Activated CD4-positive, alpha-beta T cell treated with anti-CD3 and anti-CD28 coated beads, Interleukin-2, Interleukin-6, amounts not matched to agents 100 ng/mL and 50 ng/mL, durations not matched to agents 16 hours and 8 hours (primary cell): ENCODE data around the gene FAM107B.
A peak's percentile ranks its signal among the peaks of the same experiment; 100 is the strongest.

ENCODE experiments used
- DNase-seq: peaks from one replicate; pipeline ENCODE4 v3.0.0-alpha.2; 2020

FAM107B gene

DNA sequence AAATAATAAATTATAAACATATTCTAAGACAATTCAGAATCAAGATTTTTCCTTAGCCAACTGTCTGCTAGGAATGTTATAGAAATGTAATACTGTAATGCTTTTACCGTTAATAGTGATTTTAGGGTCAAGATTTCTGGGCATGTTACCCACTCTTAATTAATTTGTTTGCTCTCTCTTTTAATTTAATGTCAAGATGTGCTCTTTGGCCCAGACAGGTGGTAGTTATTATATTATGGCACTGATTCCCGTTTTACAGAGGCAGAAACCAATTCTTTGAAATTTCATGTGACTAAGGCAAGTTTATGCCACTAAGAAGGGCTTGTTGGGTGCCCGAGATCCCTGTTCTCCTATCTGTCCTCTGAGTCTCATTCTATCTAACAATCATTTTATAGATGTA is 959 bp upstream of the FAM107B start:
- DNase-seq, result no peak

DNA sequence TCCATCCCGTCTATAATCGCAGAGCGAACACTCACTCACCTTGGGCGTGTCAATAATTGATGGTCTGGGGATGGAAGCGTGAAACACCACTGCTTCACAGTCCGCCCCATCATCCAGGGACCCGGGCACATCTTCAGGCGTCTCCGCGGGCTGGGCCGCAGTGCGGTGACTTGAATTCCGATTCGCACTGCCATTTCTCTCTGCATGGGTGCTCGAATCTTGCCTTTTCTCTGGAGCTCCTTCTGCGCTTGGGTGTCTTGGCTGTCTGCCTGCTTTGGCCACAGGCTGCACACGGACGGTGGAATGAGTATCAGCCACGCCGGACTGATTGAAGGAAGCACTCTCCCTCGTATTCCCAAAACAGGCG is 500 bp downstream of the FAM107B start:
- no peak for DNase-seq

DNA sequence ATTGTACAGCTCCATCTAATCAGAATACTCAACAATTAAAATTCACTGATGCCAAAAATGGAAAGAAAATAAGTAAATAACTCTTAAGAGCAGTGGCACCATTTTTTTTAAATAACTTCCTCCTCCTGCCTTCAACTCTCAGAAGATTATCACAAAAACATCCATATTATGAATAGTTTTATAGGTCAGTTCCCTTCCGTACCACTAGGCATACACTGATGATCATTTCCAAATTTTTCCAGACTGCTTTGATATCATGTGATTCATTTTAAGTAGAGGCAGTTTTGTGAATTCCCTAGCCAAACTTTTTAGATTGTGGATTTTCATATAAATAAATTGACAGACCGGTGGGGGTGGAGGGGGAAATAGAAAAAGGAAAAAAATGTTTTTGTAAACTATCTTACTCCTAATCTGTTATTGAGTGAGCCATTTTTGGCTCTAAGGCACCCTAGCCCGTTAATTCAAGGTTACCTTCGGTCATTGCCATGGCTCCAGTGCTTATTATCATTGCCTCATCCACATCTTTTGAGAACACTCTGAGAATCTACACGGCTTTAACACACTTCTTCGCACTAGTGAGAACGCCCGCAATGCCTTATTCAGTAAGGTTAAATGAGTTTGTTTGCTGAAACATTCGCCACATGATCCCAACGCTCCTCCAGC is 1.0 kb downstream of the FAM107B start:
- DNase-seq, result no peak

DNA sequence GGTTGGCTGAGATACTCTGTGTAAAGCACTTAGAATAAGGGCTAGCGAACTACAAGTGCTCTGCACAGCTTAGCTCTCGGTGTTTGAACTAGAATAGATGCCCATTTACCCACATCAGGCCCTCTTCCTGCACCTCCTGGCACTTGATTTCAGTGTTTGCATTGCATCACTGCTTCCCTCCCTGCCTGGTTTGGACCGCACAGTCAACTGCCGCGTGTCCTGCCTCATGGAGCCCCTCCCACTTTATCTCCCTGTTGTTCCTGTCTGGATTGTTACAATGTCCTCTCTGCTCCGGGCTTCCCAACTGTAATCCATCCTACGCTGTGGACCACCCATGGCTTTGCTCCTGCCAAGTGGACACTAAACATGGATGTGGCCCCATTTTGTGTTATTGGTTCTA is 2.3 kb downstream of the FAM107B start:
- no peak for DNase-seq

DNA sequence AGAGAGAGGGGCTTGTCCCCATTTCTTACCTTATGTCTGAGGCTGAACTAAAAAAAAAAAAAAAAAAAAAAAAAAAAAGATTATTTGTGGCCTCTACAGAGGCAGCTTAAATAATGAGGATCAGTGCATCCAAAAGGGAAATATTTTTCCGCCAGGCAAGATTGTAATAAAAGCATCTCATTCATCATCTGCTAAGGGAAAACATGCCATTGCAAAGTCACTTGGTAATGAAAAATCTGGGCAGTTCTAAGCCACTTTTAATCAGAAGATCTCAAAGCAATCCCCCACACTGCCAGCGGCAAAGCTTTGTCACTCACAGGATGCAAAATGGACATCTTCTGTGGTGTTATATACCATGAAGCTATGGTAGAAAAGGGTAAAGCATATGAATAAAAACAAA is 3.8 kb downstream of the FAM107B start:
- DNase-seq, result no peak

DNA sequence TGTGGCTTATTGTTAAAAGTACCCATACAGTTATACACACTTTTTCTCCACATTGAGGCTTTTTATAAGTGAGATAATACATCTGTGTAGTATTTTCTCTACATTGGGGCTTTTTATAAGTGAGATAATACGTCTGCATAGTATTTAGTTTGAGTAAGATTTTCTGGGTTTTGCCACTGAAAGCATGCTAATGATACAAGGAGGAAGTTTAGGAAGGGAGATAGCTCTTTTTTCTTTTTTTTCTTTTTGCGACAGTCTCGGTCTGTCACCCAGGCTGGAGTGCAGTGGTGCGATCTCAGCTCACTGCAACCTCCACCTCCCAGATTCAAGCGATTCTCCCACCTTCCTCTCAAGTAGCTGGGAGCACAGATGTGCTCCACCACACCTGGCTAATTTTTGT is 13.3 kb downstream of the FAM107B start:
- no peak for DNase-seq

DNA sequence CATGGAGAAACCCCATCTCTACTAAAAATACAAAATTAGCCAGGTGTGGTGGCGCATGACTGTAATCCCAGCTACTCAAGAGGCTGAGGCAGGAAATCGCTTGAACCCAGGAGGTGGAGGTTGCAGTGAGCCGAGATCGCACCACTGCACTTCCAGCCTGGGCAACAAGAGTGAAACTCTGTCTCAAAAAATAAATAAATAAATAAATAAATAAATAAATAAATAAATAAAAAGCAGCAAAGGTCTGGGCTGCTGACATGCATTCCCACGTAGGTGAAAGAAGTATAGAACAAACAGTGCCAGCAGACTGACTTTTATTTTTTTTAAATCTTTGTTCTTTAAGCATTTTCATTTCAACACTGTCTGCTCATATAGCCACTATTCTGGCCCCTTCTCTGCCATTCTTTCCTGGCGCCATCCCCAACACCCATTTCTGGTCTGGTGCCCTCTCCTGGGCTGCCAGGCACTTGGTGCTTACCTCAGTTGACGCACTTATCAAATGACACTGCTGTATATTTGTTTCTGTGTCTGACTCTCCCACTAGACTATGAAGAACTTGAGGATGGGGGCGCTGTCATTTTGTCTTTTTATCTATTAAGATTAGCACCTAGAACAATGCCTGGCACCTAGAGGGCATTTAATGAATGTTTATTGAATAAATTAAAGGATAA is 15.6 kb downstream of the FAM107B start:
- peak; percentile 7 for DNase-seq

DNA sequence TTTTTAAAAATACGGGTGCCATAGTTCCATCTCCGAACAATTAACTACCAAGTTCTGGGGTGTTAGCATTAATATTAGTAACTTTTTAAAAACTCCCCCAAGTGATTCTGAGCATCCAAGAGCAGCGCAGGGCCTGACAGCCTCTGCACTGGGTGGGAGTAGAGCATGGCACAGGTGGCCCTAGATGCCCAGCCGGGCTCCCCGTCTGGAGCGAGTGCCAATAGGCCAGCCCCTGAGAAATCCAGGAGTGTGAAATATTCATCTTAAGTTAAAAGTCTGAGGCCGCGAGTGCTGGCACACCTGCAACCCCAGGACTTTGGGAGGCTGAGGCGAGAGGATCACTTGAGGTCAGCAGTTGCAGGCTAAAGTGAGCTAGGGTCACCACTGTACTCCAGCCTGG is 16.2 kb downstream of the FAM107B start:
- DNase-seq, result no peak

DNA sequence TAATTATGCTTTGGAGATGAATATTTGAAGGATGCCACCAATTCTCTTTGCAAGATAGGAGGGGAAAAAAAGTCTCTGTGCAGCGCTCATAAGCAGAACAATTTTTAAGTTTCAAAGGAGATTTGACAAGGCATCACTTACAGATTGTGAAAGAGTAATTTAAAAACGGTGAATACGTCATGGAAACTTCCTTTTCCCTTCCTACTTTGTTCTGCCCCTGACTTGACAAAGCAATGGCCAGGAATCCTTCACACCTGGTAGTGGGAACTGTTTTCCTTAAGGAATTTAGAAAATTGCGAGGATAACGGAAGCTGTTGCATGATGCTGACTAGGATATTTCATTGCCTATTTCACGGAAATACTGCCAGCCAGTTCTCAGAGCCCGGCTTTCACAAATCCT is 16.7 kb downstream of the FAM107B start:
- no peak for DNase-seq

DNA sequence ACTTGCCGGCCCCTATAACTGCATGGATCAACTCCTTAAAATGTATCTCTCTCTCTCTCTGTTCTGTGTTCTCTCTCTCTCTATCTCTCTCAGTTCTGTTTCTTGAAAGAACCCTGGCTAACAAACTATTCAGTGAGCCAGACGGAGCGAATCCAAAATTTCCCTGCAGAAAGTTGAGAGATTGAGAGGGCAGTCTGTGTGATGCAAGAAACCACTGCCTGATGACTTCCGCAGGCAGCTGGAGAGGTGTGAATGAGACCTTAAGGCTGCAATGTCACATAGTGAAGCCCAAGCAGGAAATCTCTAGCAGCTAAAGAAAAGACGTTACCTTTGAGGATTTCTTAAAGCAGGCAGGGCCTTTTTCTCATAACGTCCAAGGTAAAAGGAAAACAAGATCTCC is 17.3 kb downstream of the FAM107B start:
- DNase-seq, result peak; percentile 15

DNA sequence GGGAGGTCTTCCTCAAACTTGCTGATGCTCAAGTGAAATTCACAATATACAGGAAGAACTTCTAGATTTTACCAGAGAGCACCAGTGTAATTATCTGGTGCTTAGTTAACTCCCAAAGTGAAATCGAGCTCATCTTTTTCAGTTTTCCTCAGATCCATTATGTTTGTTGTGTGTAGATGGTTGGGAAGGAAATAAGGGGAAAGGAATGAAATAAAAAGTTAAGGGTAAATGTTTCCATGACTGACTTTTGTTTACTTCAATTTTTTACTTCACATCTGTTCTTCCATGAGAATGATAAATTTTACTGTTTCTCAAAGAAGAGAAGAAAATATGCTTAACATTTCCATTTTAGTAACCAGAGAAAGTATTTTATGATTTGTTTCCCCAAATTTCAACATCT is 21.3 kb downstream of the FAM107B start:
- no peak for DNase-seq

DNA sequence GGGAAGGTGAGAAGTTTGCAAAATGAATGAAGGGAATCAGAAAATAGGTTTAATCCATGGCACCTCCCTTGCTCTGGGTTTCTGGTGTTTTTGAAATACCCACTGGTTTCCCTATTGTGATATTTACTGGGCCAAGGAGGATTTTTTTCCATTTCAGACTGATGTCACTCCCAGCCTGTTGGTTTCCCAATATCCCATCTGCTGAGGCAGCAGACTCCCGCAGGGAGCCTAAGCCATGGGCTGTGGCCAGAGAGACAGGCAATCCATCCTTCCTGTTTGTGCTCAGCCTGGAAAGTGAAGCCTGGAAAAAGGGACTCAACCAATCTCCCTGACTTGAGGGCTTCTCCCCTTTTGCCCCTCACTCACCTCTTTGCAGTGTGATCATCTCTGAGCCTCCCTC is 22.8 kb downstream of the FAM107B start:
- DNase-seq, result no peak

DNA sequence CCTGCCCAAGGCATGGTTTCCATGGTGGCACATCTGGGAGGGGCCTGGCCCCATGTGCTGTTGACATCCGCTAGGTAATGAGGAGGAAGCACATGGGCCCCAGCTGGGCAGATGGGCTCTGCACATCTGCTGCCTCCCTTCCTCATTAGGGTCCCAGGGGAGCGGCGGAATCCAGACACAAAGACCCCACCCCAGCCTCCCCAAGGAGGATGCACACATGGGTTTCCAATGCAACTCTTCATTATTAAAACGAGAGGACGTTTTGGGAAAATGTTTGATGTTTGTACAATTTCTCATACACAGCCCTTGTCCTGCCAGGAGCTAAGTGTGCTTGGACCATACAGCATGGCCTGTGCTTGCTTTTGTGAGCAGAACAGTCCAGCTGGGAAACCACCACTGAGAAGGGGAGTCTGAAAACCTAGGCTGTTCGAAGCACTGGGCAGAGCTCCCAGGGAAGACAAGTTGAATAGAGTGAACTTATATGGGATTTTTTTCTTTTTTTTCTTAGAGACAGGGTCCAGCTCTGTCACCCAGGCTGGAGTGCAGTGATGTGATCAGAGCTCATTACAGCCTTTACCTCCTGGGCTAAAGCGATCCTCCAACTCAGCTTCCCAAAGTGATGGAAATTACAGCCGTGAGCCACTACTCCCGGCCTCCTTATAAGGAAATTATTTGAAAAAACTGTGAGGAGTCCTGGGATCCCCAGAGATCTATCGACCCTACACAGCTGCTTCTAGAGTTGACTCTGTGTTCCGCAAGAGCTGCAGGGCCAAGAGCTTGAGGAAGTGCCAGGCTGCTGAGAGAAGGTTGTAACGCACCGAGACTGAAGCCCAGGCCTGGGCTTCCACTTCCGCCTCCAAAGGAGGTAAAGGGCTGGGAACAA is 23.4 kb downstream of the FAM107B start:
- DNase-seq, result no peak

DNA sequence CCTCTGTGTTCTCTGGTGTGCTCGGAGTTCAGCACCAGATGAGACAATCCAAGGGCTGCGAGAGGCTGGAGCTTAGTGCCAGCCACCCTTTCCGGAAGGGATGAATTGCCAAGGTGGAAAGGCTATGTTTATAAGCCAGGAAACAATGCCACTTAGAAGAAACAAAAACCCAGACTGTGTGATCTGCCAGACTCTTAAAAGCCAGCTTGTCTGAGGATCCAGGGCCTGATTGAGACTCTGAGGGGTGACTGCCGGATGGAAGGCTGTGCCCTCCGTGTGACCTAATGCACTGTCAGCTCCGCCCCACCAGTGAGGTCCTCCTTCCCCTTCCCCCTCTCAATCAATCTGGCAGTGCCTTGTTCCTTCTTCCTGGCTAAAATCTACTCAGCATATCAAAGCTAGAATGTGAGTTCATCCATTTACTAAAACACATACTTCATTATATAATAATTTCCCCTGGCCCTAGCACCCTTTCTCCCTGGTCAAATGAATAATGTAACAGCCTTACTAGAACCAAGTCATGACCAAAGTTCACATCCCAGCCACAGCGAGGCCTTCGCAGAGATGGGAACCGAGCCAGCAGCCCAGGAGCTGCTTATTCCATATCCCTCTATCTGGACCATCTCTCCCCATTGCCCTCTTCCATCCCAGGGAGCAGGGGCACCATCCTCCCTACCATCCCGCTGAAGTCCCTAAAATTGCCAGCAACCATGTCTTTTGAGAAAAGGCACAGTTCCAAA is 25.5 kb downstream of the FAM107B start:
- no peak for DNase-seq

DNA sequence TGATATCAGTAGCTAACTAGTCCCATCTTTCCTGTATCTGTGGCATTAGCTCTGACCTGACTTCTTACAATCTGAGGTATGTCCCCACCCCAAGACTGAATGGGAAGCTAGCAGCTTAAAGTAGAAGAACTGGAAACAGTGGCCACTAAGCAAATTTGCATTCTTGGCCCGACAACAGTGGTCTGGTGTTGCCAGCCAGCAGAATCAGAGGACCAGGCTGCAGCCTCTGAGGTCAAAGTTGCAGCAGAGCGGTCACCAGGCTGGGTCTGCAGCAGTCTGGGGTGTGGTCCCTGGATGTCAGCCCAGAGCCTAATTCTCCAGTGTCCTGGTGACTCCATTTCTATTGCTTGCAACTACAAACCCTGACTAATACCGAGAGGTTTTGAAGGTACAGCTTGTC is 26.3 kb downstream of the FAM107B start:
- DNase-seq, result no peak

DNA sequence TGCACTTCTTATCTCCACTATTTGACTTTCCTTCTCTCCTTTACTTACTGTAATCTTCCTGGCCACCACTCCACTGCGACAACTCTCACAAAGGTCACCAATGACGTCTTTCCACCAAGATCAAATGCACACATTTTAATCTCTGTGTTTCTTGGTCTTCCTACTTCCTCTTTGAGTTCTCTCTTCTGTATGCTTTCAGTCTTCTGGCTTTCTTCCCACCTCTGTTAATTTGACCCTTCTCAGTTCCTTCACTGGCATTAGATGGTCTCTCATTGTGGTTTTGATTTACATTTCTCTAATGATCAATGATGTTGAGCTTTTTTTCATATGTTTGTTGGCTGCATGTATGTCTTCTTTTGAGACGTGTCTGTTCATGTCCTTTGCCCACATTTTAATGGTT is 31.9 kb downstream of the FAM107B start:
- DNase-seq, result no peak

DNA sequence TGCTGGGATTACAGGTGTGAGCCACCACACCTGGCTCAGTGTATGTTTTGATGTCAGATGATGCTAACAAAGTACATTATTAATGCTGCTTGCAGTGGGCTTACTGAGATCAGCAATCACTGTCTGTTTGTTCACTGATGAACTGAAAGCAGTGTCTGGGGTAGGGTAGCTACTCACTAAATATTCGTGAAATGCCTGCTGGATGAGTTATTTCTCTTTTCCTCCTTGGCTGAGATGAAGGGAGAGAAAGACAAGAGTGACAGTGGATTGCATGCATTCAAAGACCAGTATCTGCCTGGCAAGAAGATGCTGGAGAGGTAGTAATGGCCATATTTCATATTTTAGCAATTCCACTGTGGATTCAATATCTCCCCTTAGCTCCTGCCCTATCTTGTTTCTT is 32.3 kb downstream of the FAM107B start:
- no peak for DNase-seq

DNA sequence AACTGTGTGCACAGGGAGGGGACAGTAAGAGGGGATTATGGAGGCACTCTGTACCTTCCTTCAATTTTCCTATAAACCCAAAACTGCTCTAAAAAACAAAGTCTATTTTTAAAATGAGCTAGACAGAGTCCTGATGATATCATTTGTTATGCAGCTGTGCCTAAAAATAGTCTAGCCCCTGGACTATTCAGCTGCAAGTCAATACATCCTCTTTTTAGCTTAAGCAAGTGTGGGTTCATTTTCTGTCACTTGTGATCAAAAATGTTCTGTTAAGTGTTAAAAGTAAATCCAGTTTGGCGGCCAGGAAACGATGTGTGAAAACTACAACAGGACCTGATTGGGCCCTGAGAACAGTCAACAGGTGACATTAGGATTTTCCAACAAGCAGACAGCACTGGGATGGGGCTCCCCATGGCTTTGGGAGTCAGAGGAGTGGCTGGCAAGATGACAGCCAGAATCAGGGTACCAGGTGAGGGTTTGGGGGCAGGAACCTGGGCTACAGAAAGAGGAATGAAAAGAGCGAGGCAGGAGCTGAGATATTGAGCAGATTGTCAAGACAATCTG is 33.9 kb downstream of the FAM107B start:
- DNase-seq, result no peak

DNA sequence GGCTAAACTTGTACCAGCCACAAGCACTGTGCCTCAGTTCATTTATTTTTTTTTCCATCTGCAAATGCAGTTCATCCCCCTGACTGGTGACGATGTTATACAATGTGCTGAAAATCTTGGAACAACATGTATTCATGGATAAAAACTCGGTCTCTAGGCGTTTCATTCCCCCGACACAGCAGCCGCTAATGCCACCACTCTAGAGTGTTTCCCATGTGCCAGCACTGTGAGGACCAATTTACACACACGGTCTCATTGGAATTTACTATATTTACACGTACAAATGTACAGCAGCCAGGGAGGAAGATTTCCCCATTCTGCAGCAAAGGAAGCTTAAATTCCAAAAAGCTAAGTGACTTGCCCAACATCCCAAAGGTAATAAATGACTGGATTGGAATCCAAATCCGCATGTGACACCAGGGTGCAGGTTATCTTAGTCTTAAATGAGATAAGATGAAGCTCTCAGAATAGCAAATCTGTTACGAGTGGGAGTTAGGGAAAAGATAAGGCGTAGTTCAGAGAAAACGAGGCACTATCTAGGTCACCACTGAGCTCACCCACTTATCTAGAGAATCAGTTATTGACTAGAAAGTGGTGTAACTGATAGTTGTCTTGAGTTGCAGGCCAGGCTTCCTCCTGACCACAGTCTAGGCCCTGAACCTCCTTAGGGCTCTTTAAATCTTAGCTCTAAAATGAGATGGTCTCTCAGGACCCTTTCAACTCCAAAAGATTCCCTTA is 36.7 kb downstream of the FAM107B start:
- DNase-seq, result no peak

DNA sequence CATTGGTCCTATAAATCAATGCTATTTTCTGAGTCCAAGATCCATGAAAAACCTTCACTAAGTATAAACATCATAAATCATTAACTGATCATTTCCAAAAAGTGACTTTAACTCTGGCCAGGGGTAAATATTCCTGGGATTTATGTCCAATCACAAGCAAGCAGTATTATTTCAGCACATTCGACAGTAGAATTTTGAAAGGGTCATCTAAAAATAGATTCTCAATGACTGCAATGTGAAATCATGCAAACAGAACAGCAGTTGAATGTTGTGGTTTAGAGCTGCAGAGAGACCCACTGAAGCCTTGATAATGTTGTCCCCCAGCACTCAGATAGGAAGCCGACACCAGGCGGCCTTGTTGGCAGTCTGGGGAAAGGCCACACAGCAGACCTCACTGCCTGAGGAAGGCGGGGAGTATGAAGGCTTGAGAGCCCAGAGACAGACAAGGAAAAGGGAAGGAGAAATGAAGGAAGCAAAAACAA is 38.1 kb downstream of the FAM107B start:
- DNase-seq, result no peak

DNA sequence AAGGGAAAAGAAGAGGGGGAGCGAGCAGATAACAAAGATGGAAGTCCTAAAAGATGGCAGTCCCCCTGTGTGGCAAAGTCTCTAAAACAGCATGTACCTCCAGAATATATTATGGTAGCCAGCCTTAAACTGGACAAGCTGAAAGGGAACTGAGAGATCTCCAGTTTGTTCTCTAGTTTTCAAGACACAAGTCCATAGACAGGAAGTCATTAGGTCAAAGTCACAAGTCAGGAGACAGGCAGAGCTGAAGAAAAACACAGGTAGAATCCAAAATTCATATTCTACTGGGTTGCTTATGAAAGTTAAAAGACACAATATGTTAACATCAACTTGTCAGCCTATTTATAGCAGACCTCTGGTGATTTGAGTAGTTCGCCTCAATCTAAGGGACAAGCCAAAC is 38.7 kb downstream of the FAM107B start:
- DNase-seq, result no peak

DNA sequence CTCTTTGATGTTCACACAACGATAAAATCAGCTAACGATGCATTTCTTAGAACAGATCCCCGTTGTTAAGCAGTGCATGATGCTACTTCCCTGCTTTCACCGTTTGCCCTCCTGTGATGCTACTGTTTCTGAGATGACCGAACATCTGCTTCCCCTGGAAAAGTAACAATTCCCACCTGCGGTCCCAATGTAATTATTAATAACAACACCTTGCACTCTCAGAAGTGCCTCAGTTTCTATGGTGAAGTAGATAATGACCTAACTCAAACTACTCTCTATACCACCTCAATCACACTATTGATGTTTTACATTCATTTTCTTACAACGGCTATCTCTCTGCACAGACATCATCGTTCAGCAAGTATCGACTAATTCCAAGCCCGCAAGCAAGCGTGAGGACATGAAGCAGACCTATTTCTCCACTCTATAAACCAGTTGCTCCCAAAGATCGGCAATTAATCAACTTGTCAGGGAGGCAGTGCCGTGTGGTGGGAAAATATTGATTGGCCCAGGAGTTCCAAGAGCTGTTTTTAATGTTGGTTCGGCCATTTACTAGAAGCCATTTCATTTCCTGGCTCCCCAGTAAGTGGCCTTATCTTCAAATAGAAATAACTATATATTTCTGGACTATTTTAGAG is 42.7 kb downstream of the FAM107B start:
- DNase-seq, result no peak
